Fibroblast of lung (primary cell): ENCODE results near the gene TENM4.

ENCODE experiments used
- CTCF ChIP-seq, 2 donors: IDR thresholded peaks in 1 of 2; conservative IDR thresholded peaks in 1 of 2; 1 replicate in 1 of 2; 2 replicates in 1 of 2; pipeline ENCODE4 v1.5.1; 2011 to 2012; ENCODE audit warnings: low read length in 2 of 2, control low read depth in 1 of 2, inconsistent platforms in 1 of 2, low read depth in 1 of 2, mild to moderate bottlenecking in 1 of 2
- EZH2 ChIP-seq: IDR thresholded peaks from 2 replicates; pipeline ENCODE4 v1.5.1; 2012; ENCODE audit warnings: low read length, control low read depth, mild to moderate bottlenecking; ENCODE audit errors: missing control alignments

GRCh38 chr11:79388201-79388600 is 52.6 kb downstream of the TENM4 start:
- no peak for TF ChIP-seq CTCF (conservative IDR thresholded peaks at IDR 0.05 in 1 of 2, IDR thresholded peaks at IDR 0.05 in 1 of 2; ENCODE audit: low read depth in 1 of 2, low read length in 2 of 2)
- TF ChIP-seq EZH2, result no peak
